CD4-positive, CD25-positive, alpha-beta regulatory T cell (primary cell): ENCODE results near the gene CACNA1H. TPM values are rescaled to one million over a fixed set of nuclear protein-coding genes. Genes with fewer than 3 reads are reported as not detected.

Source experiments
- ATAC-seq, 2 donors: fragments of 150-1000 bp; cut with Tn5 transposase; one replicate each; pipeline ENCODE4 v1.10.0; 2021; ENCODE audit warnings: low read depth in 2 of 2, moderate number of reproducible peaks in 2 of 2, moderate library complexity in 1 of 2
- DNase-seq, 3 donors: peaks; one replicate each; pipeline versions ENCODE4 v3.0.0 to v3.0.0-alpha.2; 2012 to 2022; ENCODE audit warnings: mixed read lengths in 1 of 3
- H3K27ac ChIP-seq: one replicate; pipeline ENCODE4 v1.7.0; 2013; ENCODE audit warnings: mild to moderate bottlenecking, low read length; ENCODE audit not compliant: insufficient read depth, poor library complexity, severe bottlenecking
- H3K27me3 ChIP-seq: one replicate; pipeline ENCODE4 v1.7.0; 2013; ENCODE audit warnings: low read length; ENCODE audit not compliant: control insufficient read depth, insufficient read depth
- H3K36me3 ChIP-seq: one replicate; pipeline ENCODE4 v1.7.0; 2013; ENCODE audit warnings: mild to moderate bottlenecking, low read length, moderate library complexity; ENCODE audit not compliant: control insufficient read depth, insufficient read depth
- H3K4me1 ChIP-seq: 2 replicates; pipeline ENCODE4 v1.7.0; 2013; ENCODE audit warnings: mild to moderate bottlenecking, low read length; ENCODE audit not compliant: insufficient read depth, control insufficient read depth, poor library complexity, severe bottlenecking
- H3K4me3 ChIP-seq: one replicate; pipeline ENCODE4 v1.7.0; 2013; ENCODE audit warnings: low read depth, mild to moderate bottlenecking, low read length, moderate library complexity
- H3K9me3 ChIP-seq, 2 experiments: 1 replicate in 1 of 2; 2 replicates in 1 of 2; pipeline ENCODE4 v1.7.0; 2013; ENCODE audit warnings: low read length in 2 of 2, mild to moderate bottlenecking in 1 of 2, moderate library complexity in 1 of 2; ENCODE audit not compliant: control insufficient read depth in 2 of 2
- H3K27ac Mint-ChIP-seq, 3 donors: one replicate each; pipeline ENCODE4 v1.8.0; 2020 to 2022; ENCODE audit warnings: mild to moderate bottlenecking in 3 of 3, mixed read lengths in 3 of 3, moderate library complexity in 2 of 3
- H3K27me3 Mint-ChIP-seq: one replicate; pipeline ENCODE4 v1.8.0; 2022; ENCODE audit warnings: mild to moderate bottlenecking, mixed read lengths
- H3K36me3 Mint-ChIP-seq: one replicate; pipeline ENCODE4 v1.8.0; 2020; ENCODE audit warnings: mixed read lengths
- H3K4me1 Mint-ChIP-seq, 4 donors: one replicate each; pipeline ENCODE4 v1.8.0; 2020 to 2022; ENCODE audit warnings: mixed read lengths in 4 of 4, mild to moderate bottlenecking in 1 of 4
- H3K4me3 Mint-ChIP-seq, 4 donors: one replicate each; pipeline ENCODE4 v1.8.0; 2020 to 2022; ENCODE audit warnings: mild to moderate bottlenecking in 4 of 4, mixed read lengths in 4 of 4, moderate library complexity in 3 of 4
- H3K9me3 Mint-ChIP-seq, 7 donors: one replicate each; pipeline ENCODE4 v1.8.0; 2020 to 2022; ENCODE audit warnings: mixed read lengths in 7 of 7, mild to moderate bottlenecking in 3 of 7, moderate library complexity in 2 of 7
- polyA plus RNA-seq, 4 donors: library from polyadenylated mRNA; unstranded; fragments of 300-500 nt; fragmentation: Illumina TruSeq; gene quantifications; one replicate each; pipeline ENCODE4 v1.2.3, GENCODE V29; 2021
- total RNA-seq: library from RNA; stranded (reverse); gene quantifications from one replicate; pipeline ENCODE4 v1.2.3, GENCODE V29; 2022

The CACNA1H gene
- total and polyA plus RNA-seq, 5 donors from 2014 or later: 0.37 to 4.2 (median 0.50) TPM; not detected in 1

DNA sequence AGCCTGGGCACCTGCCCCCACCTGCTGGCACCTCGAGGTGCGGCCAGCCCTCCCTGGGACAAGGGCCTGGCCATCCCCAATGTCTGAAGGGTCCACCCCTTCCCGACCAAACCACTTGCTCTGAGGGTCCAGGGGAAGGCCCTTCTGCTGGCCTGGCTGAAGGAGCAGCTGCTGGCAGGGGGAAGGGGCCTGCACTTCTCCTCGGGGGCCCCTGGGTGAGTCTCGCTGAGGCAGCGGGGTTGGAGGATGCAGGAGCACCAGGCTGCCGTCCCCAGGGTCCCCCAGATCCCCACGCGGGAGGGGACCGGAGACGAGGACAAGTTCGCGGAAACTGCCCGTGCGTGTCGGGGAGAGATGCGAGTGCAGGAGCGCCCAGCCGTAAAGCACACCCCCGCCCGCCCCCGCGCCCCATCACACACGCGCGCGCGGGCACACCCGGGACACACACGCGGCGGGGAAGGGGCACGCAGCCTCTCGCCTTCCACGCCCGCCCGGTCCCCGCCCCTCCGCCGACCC lies 725 bp upstream of the CACNA1H start:
- Mint-ChIP-seq H3K27ac (no peak overlapping the region), H3K36me3 (no peaks in the 10 kb centered on the region), H3K27me3 (no peaks in the 10 kb centered on the region), H3K4me1 (peaks cover 0 to 8% (median 0%) of the 10 kb centered on the region in 4 donors), H3K4me3 (peak overlapping the region in 2 of 4 donors; percentile 46 to 70), H3K9me3 (peaks cover 0 to 4% (median 0%) of the 10 kb centered on the region in 7 donors)
- DNase-seq: peak; percentile 28 to 51 (median 49)
- Histone ChIP-seq H3K4me1 (peaks cover 18% of the 10 kb centered on the region), H3K27me3 (no peaks in the 10 kb centered on the region), H3K9me3 (no peaks in the 10 kb centered on the region), H3K27ac (no peak overlapping the region), H3K4me3 (no peak overlapping the region), H3K36me3 (no peaks in the 10 kb centered on the region)
- peak; percentile 33 to 52 for ATAC-seq

DNA sequence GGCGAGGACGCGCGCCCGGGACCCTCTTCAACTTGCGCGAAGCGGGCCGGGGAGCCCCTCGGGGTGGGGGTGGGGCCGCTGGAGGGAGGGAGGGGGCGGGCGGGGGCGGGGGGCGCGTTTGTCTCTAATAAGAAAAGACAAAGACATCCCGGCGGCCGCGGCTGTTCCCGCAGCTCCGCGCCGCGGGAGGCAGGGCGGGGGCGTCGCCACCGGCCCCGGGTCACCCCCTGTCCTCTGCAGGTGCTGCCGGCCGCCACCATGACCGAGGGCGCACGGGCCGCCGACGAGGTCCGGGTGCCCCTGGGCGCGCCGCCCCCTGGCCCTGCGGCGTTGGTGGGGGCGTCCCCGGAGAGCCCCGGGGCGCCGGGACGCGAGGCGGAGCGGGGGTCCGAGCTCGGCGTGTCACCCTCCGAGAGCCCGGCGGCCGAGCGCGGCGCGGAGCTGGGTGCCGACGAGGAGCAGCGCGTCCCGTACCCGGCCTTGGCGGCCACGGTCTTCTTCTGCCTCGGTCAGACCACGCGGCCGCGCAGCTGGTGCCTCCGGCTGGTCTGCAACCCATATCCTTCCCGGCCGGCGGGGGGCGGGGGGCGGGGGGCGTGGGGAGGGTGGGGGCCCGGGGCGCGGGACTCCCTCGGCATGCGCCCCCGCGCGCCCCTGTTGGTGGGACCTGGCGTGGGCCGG lies 714 bp downstream of the CACNA1H start:
- Mint-ChIP-seq H3K36me3 (no peaks in the 10 kb centered on the region), H3K27ac (no peak overlapping the region), H3K27me3 (no peaks in the 10 kb centered on the region), H3K9me3 (peaks cover 0 to 2% (median 0%) of the 10 kb centered on the region in 7 donors), H3K4me1 (peaks cover 0 to 8% (median 0%) of the 10 kb centered on the region in 4 donors), H3K4me3 (no peak overlapping the region)
- ATAC-seq (no peak), DNase-seq (no peak)
- Histone ChIP-seq H3K27ac (no peak overlapping the region), H3K4me1 (peaks cover 18% of the 10 kb centered on the region), H3K27me3 (no peaks in the 10 kb centered on the region), H3K36me3 (no peaks in the 10 kb centered on the region), H3K4me3 (no peak overlapping the region), H3K9me3 (no peaks in the 10 kb centered on the region)

DNA sequence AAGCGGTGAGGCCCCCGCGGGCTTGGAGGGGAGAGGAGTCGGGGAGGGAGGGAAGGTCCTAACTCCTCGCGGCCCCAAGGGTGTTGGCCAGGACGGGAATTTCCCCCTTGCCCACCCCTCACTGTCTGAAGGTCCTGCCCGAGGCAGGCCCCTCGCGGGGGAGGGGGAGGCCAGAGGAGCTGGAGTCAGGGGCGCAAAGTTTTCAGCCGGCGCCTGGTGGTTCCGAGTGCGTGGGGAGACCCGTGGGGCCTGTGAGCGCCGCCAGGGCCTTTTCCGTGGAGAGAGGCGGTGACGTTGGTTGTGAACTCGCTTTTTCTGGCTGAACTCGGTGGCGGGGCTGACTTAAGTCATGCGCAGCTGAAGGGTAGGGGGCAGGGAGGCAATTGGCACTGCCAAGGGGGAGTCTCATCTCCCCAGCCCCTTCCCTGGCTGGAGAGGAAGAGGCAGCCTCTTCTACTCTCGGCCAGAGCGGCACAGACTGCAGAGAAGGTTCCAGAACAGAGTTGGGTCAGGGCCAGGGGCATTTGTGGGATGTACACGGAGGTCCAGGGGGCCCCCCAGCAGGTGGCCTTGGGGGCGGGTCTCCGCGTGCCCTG lies 1.5 kb downstream of the CACNA1H start:
- DNase-seq (no peak), ATAC-seq (no peak)
- Mint-ChIP-seq H3K4me3 (peak overlapping the region; percentile 38 to 58 (median 56)), H3K36me3 (no peaks in the 10 kb centered on the region), H3K4me1 (peaks cover 0 to 8% (median 0%) of the 10 kb centered on the region in 4 donors), H3K27me3 (no peaks in the 10 kb centered on the region), H3K9me3 (peaks cover 0 to 2% (median 0%) of the 10 kb centered on the region in 7 donors), H3K27ac (no peak overlapping the region)
- H3K36me3 ChIP-seq: no peaks in the 10 kb centered on the region
- no peak overlapping the region for H3K4me3 ChIP-seq
- no peaks in the 10 kb centered on the region for H3K27me3 ChIP-seq
- peaks cover 18% of the 10 kb centered on the region for H3K4me1 ChIP-seq
- H3K27ac ChIP-seq: no peak overlapping the region
- no peaks in the 10 kb centered on the region for H3K9me3 ChIP-seq

DNA sequence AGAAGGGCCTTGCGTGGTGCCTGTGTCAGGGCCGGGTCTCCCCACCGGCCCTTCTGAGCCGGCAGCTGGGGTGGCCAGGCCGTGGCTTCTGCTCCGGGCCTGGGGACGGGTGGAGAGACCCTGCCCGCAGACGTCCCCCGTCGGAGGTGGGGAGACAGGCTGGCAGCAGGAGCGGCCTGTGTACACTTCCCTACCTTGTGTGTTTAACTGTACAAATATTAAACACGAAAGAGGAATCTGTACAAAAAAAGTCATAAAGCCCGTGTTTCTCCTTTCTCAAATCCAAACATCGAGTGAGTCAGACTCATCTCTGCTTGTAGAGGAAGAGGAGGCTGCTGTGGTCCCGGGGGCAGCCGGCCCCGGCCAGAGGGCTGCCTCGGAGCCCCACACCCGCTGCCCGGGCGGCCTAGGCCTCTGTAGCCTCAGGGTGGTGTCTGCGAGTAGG lies 2.0 kb downstream of the CACNA1H start:
- DNase-seq (no peak), ATAC-seq (no peak)
- H3K36me3 Mint-ChIP-seq: no peaks in the 10 kb centered on the region
- peaks cover 18% of the 10 kb centered on the region for H3K4me1 ChIP-seq
- peaks cover 0 to 8% (median 0%) of the 10 kb centered on the region in 4 donors for H3K4me1 Mint-ChIP-seq
- H3K36me3 ChIP-seq: no peaks in the 10 kb centered on the region
- no peak overlapping the region for H3K4me3 ChIP-seq
- H3K27me3 ChIP-seq: no peaks in the 10 kb centered on the region
- H3K27ac ChIP-seq: no peak overlapping the region
- H3K27ac Mint-ChIP-seq: no peak overlapping the region
- no peaks in the 10 kb centered on the region for H3K9me3 ChIP-seq
- peak overlapping the region in 1 of 4 donors; percentile 56 for H3K4me3 Mint-ChIP-seq
- H3K9me3 Mint-ChIP-seq: peaks cover 0 to 2% (median 0%) of the 10 kb centered on the region in 7 donors
- H3K27me3 Mint-ChIP-seq: no peaks in the 10 kb centered on the region

DNA sequence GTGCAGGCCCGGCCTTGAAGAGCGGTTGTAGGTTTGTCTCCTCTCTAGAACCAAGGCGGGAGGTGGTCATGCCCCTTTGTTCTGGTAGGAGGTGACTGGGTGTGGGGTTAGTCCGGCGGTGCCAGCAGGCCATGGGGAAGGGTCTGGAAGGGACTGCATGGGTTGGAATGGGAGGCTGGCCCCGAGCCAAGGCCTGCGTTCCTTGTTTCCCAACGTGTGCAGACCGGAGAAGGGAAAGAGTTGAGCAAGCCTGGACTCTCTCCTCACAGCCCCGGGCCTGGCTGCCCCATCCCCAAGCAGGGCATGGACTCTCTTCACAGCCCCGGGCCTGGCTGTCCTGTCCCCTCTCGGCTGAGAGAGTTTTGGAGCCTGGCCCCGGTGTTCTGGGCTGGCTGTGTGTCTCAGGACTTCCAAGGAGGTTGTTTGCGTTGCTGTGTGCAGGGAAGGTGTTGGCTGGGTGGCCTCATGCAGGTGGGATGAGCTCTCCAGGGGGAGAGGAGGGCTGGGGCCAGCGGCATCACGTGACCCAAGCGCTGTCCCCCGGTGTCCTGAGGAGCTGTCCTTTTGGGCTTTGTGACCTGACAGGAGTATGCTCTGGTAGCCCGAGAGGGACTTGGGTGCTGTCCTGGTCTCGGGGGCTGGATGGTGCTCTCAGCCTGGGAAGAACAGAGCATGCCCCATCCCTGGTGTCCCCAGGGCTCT lies 2.6 kb downstream of the CACNA1H start:
- no peak for ATAC-seq
- Histone ChIP-seq H3K27ac (no peak overlapping the region), H3K36me3 (no peaks in the 10 kb centered on the region), H3K4me3 (no peak overlapping the region), H3K27me3 (no peaks in the 10 kb centered on the region), H3K4me1 (peaks cover 18% of the 10 kb centered on the region), H3K9me3 (no peaks in the 10 kb centered on the region)
- Mint-ChIP-seq H3K27me3 (no peaks in the 10 kb centered on the region), H3K27ac (no peak overlapping the region), H3K36me3 (no peaks in the 10 kb centered on the region), H3K4me3 (peak overlapping the region in 1 of 4 donors; percentile 54), H3K9me3 (peaks cover 0 to 2% (median 0%) of the 10 kb centered on the region in 7 donors), H3K4me1 (peaks cover 0 to 8% (median 0%) of the 10 kb centered on the region in 4 donors)
- DNase-seq: no peak

DNA sequence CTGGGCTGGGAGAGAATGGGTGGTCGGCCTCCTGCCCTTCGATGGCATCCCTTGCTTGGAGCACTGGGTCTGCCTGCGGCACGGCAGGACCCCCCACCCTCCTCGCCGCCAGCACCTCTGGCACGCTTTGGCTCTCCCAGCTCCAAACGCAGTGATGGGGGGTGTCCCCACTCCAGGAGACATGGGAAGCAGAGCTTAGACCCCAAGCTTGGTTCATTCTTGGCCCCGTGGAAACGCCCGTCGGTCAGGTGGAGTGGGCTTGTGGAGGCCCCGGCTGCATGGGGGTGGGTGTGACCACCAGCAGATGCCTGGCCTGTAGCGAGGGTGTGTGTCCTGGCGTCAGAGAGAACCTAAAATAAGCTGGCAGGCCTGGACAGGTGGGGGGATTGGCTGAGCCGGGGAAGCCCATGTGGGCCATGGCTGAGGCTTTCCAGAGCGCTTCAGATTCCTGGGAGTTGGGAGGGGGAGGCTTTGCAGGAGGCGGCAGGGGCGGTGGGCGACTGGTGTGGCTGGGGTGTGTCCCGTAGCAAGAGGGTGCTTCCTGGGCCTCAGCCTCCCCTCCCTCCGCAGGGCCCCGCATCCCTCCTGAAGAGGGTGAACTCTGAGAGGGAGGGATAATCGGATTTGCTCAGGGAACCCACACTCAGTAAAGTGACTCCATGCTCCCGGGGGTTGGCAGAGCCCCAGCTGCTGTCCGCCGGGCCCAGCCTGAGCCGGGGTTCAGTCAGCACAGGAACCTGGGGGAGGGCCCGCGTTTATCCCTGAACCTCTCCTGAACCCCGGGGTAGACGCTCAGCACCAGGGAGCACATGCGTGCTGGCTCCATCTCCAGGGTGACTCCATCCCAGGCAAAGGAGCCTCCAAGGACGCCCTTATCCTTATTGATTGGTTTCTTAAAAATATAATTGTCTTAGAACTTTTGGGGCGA lies 3.4 kb downstream of the CACNA1H start:
- Mint-ChIP-seq H3K27me3 (no peaks in the 10 kb centered on the region), H3K4me3 (no peak overlapping the region), H3K9me3 (no peaks in the 10 kb centered on the region), H3K36me3 (no peaks in the 10 kb centered on the region), H3K4me1 (peaks cover 0 to 8% (median 0%) of the 10 kb centered on the region in 4 donors), H3K27ac (no peak overlapping the region)
- H3K27me3 ChIP-seq: no peaks in the 10 kb centered on the region
- no peaks in the 10 kb centered on the region for H3K36me3 ChIP-seq
- no peak overlapping the region for H3K27ac ChIP-seq
- peaks cover 18% of the 10 kb centered on the region for H3K4me1 ChIP-seq
- DNase-seq (no peak), ATAC-seq (no peak)
- no peak overlapping the region for H3K4me3 ChIP-seq
- H3K9me3 ChIP-seq: no peaks in the 10 kb centered on the region
